ENCODE results near the gene BUB3. TPM values are rescaled to one million over a fixed set of nuclear protein-coding genes. Genes with fewer than 3 reads are reported as not detected.
A peak's percentile ranks its signal among the peaks of the same experiment; 100 is the strongest.

Gene BUB3
- total and polyA plus RNA-seq, 2 of the 13 experiments (the other 11 are each of a cell fraction or from before 2014, with no cell fraction given), result 174 to 188 TPM

DNA sequence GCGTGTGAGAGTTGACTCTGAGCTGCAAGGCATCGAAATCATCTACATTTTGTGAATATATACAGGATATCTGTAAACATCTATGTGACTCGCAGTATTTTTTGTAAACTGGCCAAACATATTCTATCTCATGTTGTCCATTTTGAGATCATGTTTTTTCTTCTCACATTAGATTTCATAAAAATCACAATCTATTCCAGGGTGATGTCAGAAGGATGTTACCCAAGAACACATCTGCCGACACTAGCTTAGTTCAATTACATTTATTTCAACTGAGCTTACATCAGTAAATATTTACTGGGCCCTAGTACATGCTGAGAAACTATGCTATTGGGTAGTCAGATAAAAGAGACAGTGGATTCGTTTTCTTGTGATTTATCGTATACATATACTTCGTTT lies 2.5 kb upstream of the BUB3 start:
- no peaks in the 10 kb centered on the region for H3K9me3 ChIP-seq (ENCODE audit: low read length)
- WGBS (ENCODE audit: low lambda C conversion rate), result 17% methylated on average over 6 of the region's 7 CpGs
- FAIRE-seq (no peak), ATAC-seq (no peak), DNase-seq (ENCODE audit: low spot score) (no peak)
- H3K4me1 ChIP-seq (ENCODE audit: insufficient read depth, low read length), result peaks cover 45% of the 10 kb centered on the region
- no TSS peak for BruUV-seq (replicated peaks)
- no peak overlapping the region for H3K27ac ChIP-seq (ENCODE audit: extremely low read length, insufficient read depth, low read length)
- POLR2A ChIA-PET, result no interaction called here
- no peak overlapping the region for H3K4me3 ChIP-seq (replicated peaks in 1 of 3; ENCODE audit: insufficient read depth in 1 of 3, low read depth in 2 of 3, low read length in 3 of 3)
- CTCF ChIA-PET (ENCODE audit: low intra/inter-chr PET ratio, low total read pairs), result no interaction called here
- H3K27me3 ChIP-seq (ENCODE audit: control insufficient read depth in 1 of 2, insufficient read depth in 2 of 2, low read length in 2 of 2), result peaks cover 16 to 66% of the 10 kb centered on the region in 2 experiments
- in situ Hi-C loops (cut with HindIII; ENCODE audit: extremely low pct_ligation_motif_present, low pct_unique_long_range_greater_than_20kb) (no loop called here), intact Hi-C loops (cut with micrococcal nuclease; ENCODE audit: unreplicated experiment) (loop anchor here (10.0 kb wide), 1 partner anchor 53 kb away; no protein-coding TSS in a partner anchor)
- no peak overlapping the region for H2AFZ ChIP-seq (ENCODE audit: low read length)
- TF ChIP-seq ZNF24 (IDR thresholded peaks at IDR 0.05), result no peak
- TF ChIP-seq ZNF33B (CRISPR knock-in tag; IDR thresholded peaks at IDR 0.05), result no peak
- no peak for TF ChIP-seq SMAD3 (CRISPR knock-in tag; IDR thresholded peaks at IDR 0.05)
- no peak for TF ChIP-seq ZNF552 (CRISPR knock-in tag; IDR thresholded peaks at IDR 0.05; ENCODE audit: borderline replicate concordance)
- no peak for TF ChIP-seq ARID2 (CRISPR knock-in tag; IDR thresholded peaks at IDR 0.05; ENCODE audit: borderline replicate concordance)
- no peak for TF ChIP-seq MAFF (IDR thresholded peaks at IDR 0.05; ENCODE audit: low read depth, low read length)
- no peak for TF ChIP-seq SRF (IDR thresholded peaks at IDR 0.05; ENCODE audit: low read depth, low read length)
- TF ChIP-seq ZNF235 (CRISPR knock-in tag; IDR thresholded peaks at IDR 0.05; ENCODE audit: borderline replicate concordance), result no peak
- TF ChIP-seq ZMYM4 (CRISPR knock-in tag; IDR thresholded peaks at IDR 0.05), result no peak
- no peak for TF ChIP-seq SATB2 (CRISPR knock-in tag; IDR thresholded peaks at IDR 0.05)
- TF ChIP-seq, protein P1, sequence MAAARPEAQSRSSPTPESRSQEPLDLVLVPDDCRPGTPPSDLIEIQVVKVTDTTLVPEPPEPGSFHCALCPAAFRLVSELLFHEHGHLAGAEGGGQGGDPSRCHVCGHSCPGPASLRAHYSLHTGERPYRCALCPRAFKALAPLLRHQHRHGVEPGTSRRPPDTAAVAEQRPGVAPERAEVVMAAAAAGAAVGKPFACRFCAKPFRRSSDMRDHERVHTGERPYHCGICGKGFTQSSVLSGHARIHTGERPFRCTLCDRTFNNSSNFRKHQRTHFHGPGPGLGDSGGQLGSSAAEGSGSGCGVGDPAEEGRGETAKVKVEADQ (CRISPR knock-in tag; IDR thresholded peaks at IDR 0.05; ENCODE audit: borderline replicate concordance), result no peak
- no peak for TF ChIP-seq ZNF343 (CRISPR knock-in tag; IDR thresholded peaks at IDR 0.05)
- TF ChIP-seq ELF3 (CRISPR knock-in tag; IDR thresholded peaks at IDR 0.05), result no peak
- no peak for TF ChIP-seq ZNF563 (CRISPR knock-in tag; IDR thresholded peaks at IDR 0.05)
- peaks cover 23% of the 10 kb centered on the region for H3K79me2 ChIP-seq (ENCODE audit: insufficient read depth, low read length)
- peaks cover 10% of the 10 kb centered on the region; the same call in 1 of the 2 replicates for H4K20me1 ChIP-seq (ENCODE audit: insufficient read depth, low read length)
- H3K9ac ChIP-seq (ENCODE audit: insufficient read depth, low read depth, low read length), result no peak overlapping the region
- H3K36me3 ChIP-seq (replicated peaks in 1 of 2; ENCODE audit: control insufficient read depth in 1 of 2, insufficient read depth in 2 of 2, low read length in 2 of 2), result peaks cover 0 to 4% of the 10 kb centered on the region in 2 experiments; a peak in 2 of 5 replicates
- H3K4me2 ChIP-seq (ENCODE audit: low read depth, low read length), result 0 out of 2 replicates have a peak overlapping the region, but pooled peaks have one; percentile 6

Measured in HepG2 (cell line).